ENCODE data around the gene DGKI. TPM values are rescaled to one million over a fixed set of nuclear protein-coding genes. Genes with fewer than 3 reads are reported as not detected.

Gene DGKI
- polyA plus RNA-seq, 4 donors = 0.35 to 0.54 TPM; not detected in 2

- Histone ChIP-seq H3K27me3 (ENCODE audit: control insufficient read depth in 3 of 3, insufficient read depth in 3 of 3, low read length in 3 of 3) (no peaks in the 10 kb centered on the region), H3K9me3 (ENCODE audit: control insufficient read depth in 2 of 2, insufficient read depth in 1 of 2, low read depth in 1 of 2, low read length in 1 of 2) (no peaks in the 10 kb centered on the region), H3K4me1 (ENCODE audit: control insufficient read depth in 3 of 3, insufficient read depth in 2 of 3, low read depth in 1 of 3, low read length in 2 of 3) (peaks cover 0 to 4% (median 0%) of the 10 kb centered on the region in 3 donors), H3K27ac (ENCODE audit: low read depth in 1 of 3, low read length in 2 of 3) (no peak overlapping the region), H3K4me3 (ENCODE audit: low read depth in 1 of 3, low read length in 3 of 3) (no peak overlapping the region), H3K36me3 (ENCODE audit: control insufficient read depth in 3 of 3, insufficient read depth in 2 of 3, low read depth in 1 of 3, low read length in 3 of 3) (no peaks in the 10 kb centered on the region)
- WGBS, 3 donors = 75 to 88% (median 79%) methylated on average over 3 of the region's 3 CpGs
- no peak for DNase-seq
- FAIRE-seq = no peak
Observed at GRCh38 chr7:137547485-137547884, 299.3 kb downstream of the DGKI start.

GRCh38 chr7:137546671-137547070 lies 300.1 kb downstream of the DGKI start:
- WGBS, 3 donors = 70 to 74% (median 71%) methylated on average over 4 of the region's 4 CpGs

GRCh38 chr7:137546009-137546408 lies 300.8 kb downstream of the DGKI start:
- no peak overlapping the region for H3K4me3 ChIP-seq (ENCODE audit: low read depth in 1 of 3, low read length in 3 of 3)
- DNase-seq (no peak), FAIRE-seq (no peak)
- H3K4me1 ChIP-seq (ENCODE audit: control insufficient read depth in 3 of 3, insufficient read depth in 2 of 3, low read depth in 1 of 3, low read length in 2 of 3) = peaks cover 0 to 4% (median 0%) of the 10 kb centered on the region in 3 donors
- H3K27ac ChIP-seq (ENCODE audit: low read depth in 1 of 3, low read length in 2 of 3) = no peak overlapping the region
- H3K27me3 ChIP-seq (ENCODE audit: control insufficient read depth in 3 of 3, insufficient read depth in 3 of 3, low read length in 3 of 3) = no peaks in the 10 kb centered on the region
- H3K36me3 ChIP-seq (ENCODE audit: control insufficient read depth in 3 of 3, insufficient read depth in 2 of 3, low read depth in 1 of 3, low read length in 3 of 3) = no peaks in the 10 kb centered on the region
- 89 to 95% (median 94%) methylated on average over 13 of the region's 13 CpGs for WGBS, 3 donors
- no peaks in the 10 kb centered on the region for H3K9me3 ChIP-seq (ENCODE audit: control insufficient read depth in 2 of 2, insufficient read depth in 1 of 2, low read depth in 1 of 2, low read length in 1 of 2)

More at GRCh38 chr7:137546671-137547070, 300.1 kb downstream of the DGKI start:
- Histone ChIP-seq H3K9me3 (ENCODE audit: control insufficient read depth in 2 of 2, insufficient read depth in 1 of 2, low read depth in 1 of 2, low read length in 1 of 2) (no peaks in the 10 kb centered on the region), H3K4me3 (ENCODE audit: low read depth in 1 of 3, low read length in 3 of 3) (no peak overlapping the region), H3K36me3 (ENCODE audit: control insufficient read depth in 3 of 3, insufficient read depth in 2 of 3, low read depth in 1 of 3, low read length in 3 of 3) (no peaks in the 10 kb centered on the region), H3K27me3 (ENCODE audit: control insufficient read depth in 3 of 3, insufficient read depth in 3 of 3, low read length in 3 of 3) (no peaks in the 10 kb centered on the region), H3K4me1 (ENCODE audit: control insufficient read depth in 3 of 3, insufficient read depth in 2 of 3, low read depth in 1 of 3, low read length in 2 of 3) (peaks cover 0 to 4% (median 0%) of the 10 kb centered on the region in 3 donors), H3K27ac (ENCODE audit: low read depth in 1 of 3, low read length in 2 of 3) (no peak overlapping the region)
- FAIRE-seq (no peak), DNase-seq (no peak)

GRCh38 chr7:137545059-137545716 lies 301.6 kb downstream of the DGKI start:
- Histone ChIP-seq H3K9me3 (ENCODE audit: control insufficient read depth in 2 of 2, insufficient read depth in 1 of 2, low read depth in 1 of 2, low read length in 1 of 2) (no peaks in the 10 kb centered on the region), H3K36me3 (ENCODE audit: control insufficient read depth in 3 of 3, insufficient read depth in 2 of 3, low read depth in 1 of 3, low read length in 3 of 3) (no peaks in the 10 kb centered on the region), H3K27ac (ENCODE audit: low read depth in 1 of 3, low read length in 2 of 3) (no peak overlapping the region), H3K4me3 (ENCODE audit: low read depth in 1 of 3, low read length in 3 of 3) (no peak overlapping the region), H3K27me3 (ENCODE audit: control insufficient read depth in 3 of 3, insufficient read depth in 3 of 3, low read length in 3 of 3) (no peaks in the 10 kb centered on the region), H3K4me1 (ENCODE audit: control insufficient read depth in 3 of 3, insufficient read depth in 2 of 3, low read depth in 1 of 3, low read length in 2 of 3) (peaks cover 0 to 4% (median 0%) of the 10 kb centered on the region in 3 donors)
- FAIRE-seq = no peak
- 13 to 29% (median 15%) methylated on average over 4 of the region's 4 CpGs for WGBS, 3 donors
- peak; percentile 1 to 8 for DNase-seq

- Histone ChIP-seq H3K9me3 (ENCODE audit: control insufficient read depth in 2 of 2, insufficient read depth in 1 of 2, low read depth in 1 of 2, low read length in 1 of 2) (no peaks in the 10 kb centered on the region), H3K27ac (ENCODE audit: low read depth in 1 of 3, low read length in 2 of 3) (no peak overlapping the region), H3K36me3 (ENCODE audit: control insufficient read depth in 3 of 3, insufficient read depth in 2 of 3, low read depth in 1 of 3, low read length in 3 of 3) (no peaks in the 10 kb centered on the region), H3K27me3 (ENCODE audit: control insufficient read depth in 3 of 3, insufficient read depth in 3 of 3, low read length in 3 of 3) (no peaks in the 10 kb centered on the region), H3K4me3 (ENCODE audit: low read depth in 1 of 3, low read length in 3 of 3) (no peak overlapping the region), H3K4me1 (ENCODE audit: control insufficient read depth in 3 of 3, insufficient read depth in 2 of 3, low read depth in 1 of 3, low read length in 2 of 3) (peaks cover 0 to 4% (median 0%) of the 10 kb centered on the region in 3 donors)
- 15 to 44% (median 27%) methylated on average over 1 of the region's 1 CpG for WGBS, 3 donors
- DNase-seq (no peak), FAIRE-seq (no peak)
Observed at GRCh38 chr7:137544453-137545058, 302.2 kb downstream of the DGKI start.

GRCh38 chr7:137539111-137539715 lies 307.6 kb downstream of the DGKI start:
- H3K9me3 ChIP-seq (ENCODE audit: control insufficient read depth in 2 of 2, insufficient read depth in 1 of 2, low read depth in 1 of 2, low read length in 1 of 2) = no peaks in the 10 kb centered on the region
- no peaks in the 10 kb centered on the region for H3K4me1 ChIP-seq (ENCODE audit: control insufficient read depth in 3 of 3, insufficient read depth in 2 of 3, low read depth in 1 of 3, low read length in 2 of 3)
- DNase-seq (no peak), FAIRE-seq (no peak)
- H3K27me3 ChIP-seq (ENCODE audit: control insufficient read depth in 3 of 3, insufficient read depth in 3 of 3, low read length in 3 of 3) = no peaks in the 10 kb centered on the region
- no peaks in the 10 kb centered on the region for H3K36me3 ChIP-seq (ENCODE audit: control insufficient read depth in 3 of 3, insufficient read depth in 2 of 3, low read depth in 1 of 3, low read length in 3 of 3)
- WGBS, 3 donors = 54 to 65% (median 61%) methylated on average over 3 of the region's 3 CpGs
- no peak overlapping the region for H3K4me3 ChIP-seq (ENCODE audit: low read depth in 1 of 3, low read length in 3 of 3)
- H3K27ac ChIP-seq (ENCODE audit: low read depth in 1 of 3, low read length in 2 of 3) = no peak overlapping the region

GRCh38 chr7:137538361-137538762 lies 308.4 kb downstream of the DGKI start:
- DNase-seq (no peak), FAIRE-seq (no peak)
- Histone ChIP-seq H3K36me3 (ENCODE audit: control insufficient read depth in 3 of 3, insufficient read depth in 2 of 3, low read depth in 1 of 3, low read length in 3 of 3) (no peaks in the 10 kb centered on the region), H3K4me1 (ENCODE audit: control insufficient read depth in 3 of 3, insufficient read depth in 2 of 3, low read depth in 1 of 3, low read length in 2 of 3) (no peaks in the 10 kb centered on the region), H3K4me3 (ENCODE audit: low read depth in 1 of 3, low read length in 3 of 3) (no peak overlapping the region), H3K27me3 (ENCODE audit: control insufficient read depth in 3 of 3, insufficient read depth in 3 of 3, low read length in 3 of 3) (no peaks in the 10 kb centered on the region), H3K9me3 (ENCODE audit: control insufficient read depth in 2 of 2, insufficient read depth in 1 of 2, low read depth in 1 of 2, low read length in 1 of 2) (no peaks in the 10 kb centered on the region), H3K27ac (ENCODE audit: low read depth in 1 of 3, low read length in 2 of 3) (no peak overlapping the region)
- WGBS, 3 donors = 75 to 79% (median 79%) methylated on average over 4 of the region's 4 CpGs

GRCh38 chr7:137535579-137535978 lies 311.2 kb downstream of the DGKI start:
- DNase-seq (no peak), FAIRE-seq (no peak)
- H3K4me1 ChIP-seq (ENCODE audit: control insufficient read depth in 3 of 3, insufficient read depth in 2 of 3, low read depth in 1 of 3, low read length in 2 of 3) = no peaks in the 10 kb centered on the region
- no peak overlapping the region for H3K27ac ChIP-seq (ENCODE audit: low read depth in 1 of 3, low read length in 2 of 3)
- no peaks in the 10 kb centered on the region for H3K9me3 ChIP-seq (ENCODE audit: control insufficient read depth in 2 of 2, insufficient read depth in 1 of 2, low read depth in 1 of 2, low read length in 1 of 2)
- H3K36me3 ChIP-seq (ENCODE audit: control insufficient read depth in 3 of 3, insufficient read depth in 2 of 3, low read depth in 1 of 3, low read length in 3 of 3) = no peaks in the 10 kb centered on the region
- 67 to 74% (median 73%) methylated on average over 6 of the region's 6 CpGs for WGBS, 3 donors
- no peaks in the 10 kb centered on the region for H3K27me3 ChIP-seq (ENCODE audit: control insufficient read depth in 3 of 3, insufficient read depth in 3 of 3, low read length in 3 of 3)
- H3K4me3 ChIP-seq (ENCODE audit: low read depth in 1 of 3, low read length in 3 of 3) = no peak overlapping the region
